OCI-LY3 (cell line): ENCODE data around the gene FNIP2.

ENCODE experiments used
- EZH2phosphoT487 ChIP-seq: fragments of 200-600 bp; shearing (Covaris generic); IDR thresholded peaks from 2 replicates; pipeline ENCODE4 v1.6.1; 2018; ENCODE audit warnings: antibody characterized with exemption, mixed run types, low read depth
- TF ChIP-seq, protein P1 (sequence below): fragments of 200-600, 300-600 bp; sonication (generic); IDR thresholded peaks from 2 replicates; pipeline ENCODE4 v1.5.1; 2014; ENCODE audit warnings: antibody characterized with exemption, low read length, low read depth

DNA sequence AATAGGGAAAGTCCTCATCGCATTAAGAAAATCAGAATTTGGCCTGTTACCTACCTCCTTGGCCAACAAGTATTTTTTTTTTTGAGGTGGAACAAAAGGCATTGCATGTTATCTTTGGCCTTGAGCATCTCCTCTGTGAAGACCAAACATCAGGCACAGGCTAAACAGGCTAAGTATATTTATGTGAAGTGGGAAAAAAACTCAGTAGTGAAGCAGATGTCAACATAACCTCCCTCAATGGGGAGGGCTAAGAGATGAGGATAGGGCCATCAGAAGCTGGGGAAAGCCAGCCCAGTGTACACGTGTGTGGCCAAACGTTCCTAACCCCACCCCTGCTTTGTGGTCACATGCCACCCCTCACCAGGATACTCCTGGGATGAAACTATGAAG is 102.5 kb downstream of the FNIP2 start:
- TF ChIP-seq, protein P1, sequence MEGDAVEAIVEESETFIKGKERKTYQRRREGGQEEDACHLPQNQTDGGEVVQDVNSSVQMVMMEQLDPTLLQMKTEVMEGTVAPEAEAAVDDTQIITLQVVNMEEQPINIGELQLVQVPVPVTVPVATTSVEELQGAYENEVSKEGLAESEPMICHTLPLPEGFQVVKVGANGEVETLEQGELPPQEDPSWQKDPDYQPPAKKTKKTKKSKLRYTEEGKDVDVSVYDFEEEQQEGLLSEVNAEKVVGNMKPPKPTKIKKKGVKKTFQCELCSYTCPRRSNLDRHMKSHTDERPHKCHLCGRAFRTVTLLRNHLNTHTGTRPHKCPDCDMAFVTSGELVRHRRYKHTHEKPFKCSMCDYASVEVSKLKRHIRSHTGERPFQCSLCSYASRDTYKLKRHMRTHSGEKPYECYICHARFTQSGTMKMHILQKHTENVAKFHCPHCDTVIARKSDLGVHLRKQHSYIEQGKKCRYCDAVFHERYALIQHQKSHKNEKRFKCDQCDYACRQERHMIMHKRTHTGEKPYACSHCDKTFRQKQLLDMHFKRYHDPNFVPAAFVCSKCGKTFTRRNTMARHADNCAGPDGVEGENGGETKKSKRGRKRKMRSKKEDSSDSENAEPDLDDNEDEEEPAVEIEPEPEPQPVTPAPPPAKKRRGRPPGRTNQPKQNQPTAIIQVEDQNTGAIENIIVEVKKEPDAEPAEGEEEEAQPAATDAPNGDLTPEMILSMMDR = no peak
- TF ChIP-seq EZH2phosphoT487 = no peak
